Measurements from ENCODE around the gene AATF.

Gene AATF

GRCh38 chr17:37082985-37083384, 134.2 kb downstream of the AATF start:
- H3K4me2 ChIP-seq (ENCODE audit: low read length), result no peak overlapping the region
- H3F3A ChIP-seq (ENCODE audit: insufficient read depth, low read length), result no peaks in the 10 kb centered on the region
- H2AFZ ChIP-seq (ENCODE audit: low read length), result no peak overlapping the region
- H4K20me1 ChIP-seq (ENCODE audit: insufficient read depth, low read length), result no peaks in the 10 kb centered on the region
- H3K79me2 ChIP-seq (ENCODE audit: insufficient read depth, low read length), result no peaks in the 10 kb centered on the region
- peaks cover 37% of the 10 kb centered on the region for H3K36me3 ChIP-seq (ENCODE audit: insufficient read depth, low read length)
- H3K4me3 ChIP-seq (ENCODE audit: low read depth, low read length, poor library complexity, severe bottlenecking), result no peak overlapping the region
- TF ChIP-seq EZH2 (IDR thresholded peaks at IDR 0.05; ENCODE audit: borderline replicate concordance, low read length) (no peak), CTCF (IDR thresholded peaks at IDR 0.05; ENCODE audit: low read length) (no peak)
- no peak overlapping the region for H3K27ac ChIP-seq (ENCODE audit: low read depth, low read length, poor library complexity, severe bottlenecking)
- no peaks in the 10 kb centered on the region for H3K27me3 ChIP-seq (ENCODE audit: insufficient read depth, low read length)
- no peak overlapping the region for H3K9ac ChIP-seq (ENCODE audit: low read length)
- H3K9me3 ChIP-seq (ENCODE audit: low read length), result no peaks in the 10 kb centered on the region
- no peaks in the 10 kb centered on the region for H3K4me1 ChIP-seq (ENCODE audit: insufficient read depth, low read length, severe bottlenecking)
- H3K9me2 ChIP-seq (ENCODE audit: low read depth, low read length), result no peaks in the 10 kb centered on the region

GRCh38 chr17:37083456-37083855, 134.7 kb downstream of the AATF start:
- no peak for TF ChIP-seq EZH2 (IDR thresholded peaks at IDR 0.05; ENCODE audit: borderline replicate concordance, low read length)
- TF ChIP-seq CTCF (IDR thresholded peaks at IDR 0.05; ENCODE audit: low read length), result no peak
- Histone ChIP-seq H3K79me2 (ENCODE audit: insufficient read depth, low read length) (no peaks in the 10 kb centered on the region), H3K4me3 (ENCODE audit: low read depth, low read length, poor library complexity, severe bottlenecking) (no peak overlapping the region), H3K36me3 (ENCODE audit: insufficient read depth, low read length) (peaks cover 42% of the 10 kb centered on the region), H3K9me2 (ENCODE audit: low read depth, low read length) (no peaks in the 10 kb centered on the region), H3K9ac (ENCODE audit: low read length) (no peak overlapping the region), H3K9me3 (ENCODE audit: low read length) (no peaks in the 10 kb centered on the region), H2AFZ (ENCODE audit: low read length) (no peak overlapping the region), H4K20me1 (ENCODE audit: insufficient read depth, low read length) (no peaks in the 10 kb centered on the region), H3K27me3 (ENCODE audit: insufficient read depth, low read length) (no peaks in the 10 kb centered on the region), H3F3A (ENCODE audit: insufficient read depth, low read length) (no peaks in the 10 kb centered on the region), H3K27ac (ENCODE audit: low read depth, low read length, poor library complexity, severe bottlenecking) (no peak overlapping the region), H3K4me2 (ENCODE audit: low read length) (no peak overlapping the region), H3K4me1 (ENCODE audit: insufficient read depth, low read length, severe bottlenecking) (no peaks in the 10 kb centered on the region)

- Histone ChIP-seq H3K4me3 (ENCODE audit: low read depth, low read length, poor library complexity, severe bottlenecking) (no peak overlapping the region), H3K27me3 (ENCODE audit: insufficient read depth, low read length) (no peaks in the 10 kb centered on the region), H4K20me1 (ENCODE audit: insufficient read depth, low read length) (no peaks in the 10 kb centered on the region), H3K27ac (ENCODE audit: low read depth, low read length, poor library complexity, severe bottlenecking) (no peak overlapping the region), H3K4me1 (ENCODE audit: insufficient read depth, low read length, severe bottlenecking) (no peaks in the 10 kb centered on the region), H3K4me2 (ENCODE audit: low read length) (no peak overlapping the region), H3K79me2 (ENCODE audit: insufficient read depth, low read length) (no peaks in the 10 kb centered on the region), H3F3A (ENCODE audit: insufficient read depth, low read length) (no peaks in the 10 kb centered on the region), H2AFZ (ENCODE audit: low read length) (no peak overlapping the region), H3K9ac (ENCODE audit: low read length) (no peak overlapping the region), H3K9me2 (ENCODE audit: low read depth, low read length) (no peaks in the 10 kb centered on the region), H3K9me3 (ENCODE audit: low read length) (no peaks in the 10 kb centered on the region), H3K36me3 (ENCODE audit: insufficient read depth, low read length) (peaks cover 51% of the 10 kb centered on the region)
- TF ChIP-seq CTCF (IDR thresholded peaks at IDR 0.05; ENCODE audit: low read length), result no peak
- no peak for TF ChIP-seq EZH2 (IDR thresholded peaks at IDR 0.05; ENCODE audit: borderline replicate concordance, low read length)
Measured at GRCh38 chr17:37084372-37084771, 135.6 kb downstream of the AATF start.
